Right lobe of liver (tissue), 6 donors: ENCODE data around the gene DDR2. TPM values are rescaled to one million over a fixed set of nuclear protein-coding genes. Genes with fewer than 3 reads are reported as not detected.

ENCODE experiments used
- ATAC-seq, 4 donors: fragments of 200-7000 bp; cut with Tn5 transposase; one replicate each; pipeline ENCODE4 v1.9.1; 2020; ENCODE audit warnings: mild to moderate bottlenecking in 4 of 4, moderate library complexity in 4 of 4
- DNase-seq, 3 donors: peaks; one replicate each; pipeline ENCODE4 v3.0.0-alpha.2; 2020
- H3K27ac ChIP-seq, 3 donors: fragments of 200-600 bp; one replicate each; pipeline ENCODE4 v1.8.0; 2022
- H3K27me3 ChIP-seq, 2 donors: fragments of 200-600 bp; one replicate each; pipeline ENCODE4 v1.8.0; 2022
- H3K36me3 ChIP-seq, 4 donors: fragments of 200-600 bp; sonication (generic) in 1 of 4; one replicate each; pipeline versions ENCODE4 v1.5.1 to v1.8.0; 2017 to 2022; ENCODE audit warnings: control low read depth in 1 of 4
- H3K4me1 ChIP-seq, 4 donors: fragments of 200-600 bp; sonication (generic) in 1 of 4; one replicate each; pipeline versions ENCODE4 v1.5.1 to v1.8.0; 2017 to 2022; ENCODE audit warnings: control low read depth in 1 of 4
- H3K4me3 ChIP-seq, 3 donors: fragments of 200-600 bp; one replicate each; pipeline ENCODE4 v1.8.0; 2022
- H3K9me3 ChIP-seq, 4 donors: fragments of 200-600 bp; sonication (generic) in 1 of 4; one replicate each; pipeline versions ENCODE4 v1.5.1 to v1.8.0; 2017 to 2022; ENCODE audit warnings: control low read depth in 1 of 4
- CTCF ChIP-seq, 4 donors: fragments of 200-600 bp in 3 of 4; fragments of 450-650 bp in 1 of 4; IDR thresholded peaks; one replicate each; pipeline versions ENCODE4 v1.5.1 to v1.8.0; 2016 to 2022; ENCODE audit warnings: antibody characterized with exemption in 4 of 4, mild to moderate bottlenecking in 2 of 4
- POLR2A ChIP-seq: fragments of 450-650 bp; IDR thresholded peaks from one replicate; pipeline ENCODE4 v1.6.1; 2017; ENCODE audit warnings: antibody characterized with exemption, mild to moderate bottlenecking
- WGBS: methylation state at CpG from one replicate; pipeline ENCODE4 v1.1.6; 2018; ENCODE audit warnings: low coverage, low lambda C conversion rate; ENCODE audit not compliant: insufficient coverage; ENCODE audit errors: missing lambda C conversion rate; 5-methylcytosine and 5-hydroxymethylcytosine counted together
- intact Hi-C, 2 donors: fragments of 100-400 bp; cut with DNase I; formaldehyde crosslinking; loops; one replicate each; pipeline versions ENCODE4 v1.11.2 to v1.14.1; 2022
- total RNA-seq, 6 experiments: library from RNA; depleted of rRNA in 2 of 6; stranded (reverse); fragments of >200 nt in 2 of 6; fragmentation: NEBNext Ultra II Directional in 3 of 6; extraction: Animal tissue kit (Norgen Biotek cat#: 25700) in 3 of 6; gene quantifications; one replicate each; pipeline versions ENCODE4 v1.1.0 to v1.2.4, GENCODE V29; 2016 to 2023
- donor health status: DM: no; HTN: yes; CAD: no.
- donor health status: DM: no; HTN: no; CAD: no.
- donor health status: DM: no; HTN: no; CAD: no.
- donor health status: DM: no; HTN: yes; CAD: no.
- donor health status: DM: no; HTN: yes; CAD: no.

The DDR2 gene
- total RNA-seq, 6 experiments from 2014 or later = 2.7 to 4.7 (median 3.1) TPM

DNA sequence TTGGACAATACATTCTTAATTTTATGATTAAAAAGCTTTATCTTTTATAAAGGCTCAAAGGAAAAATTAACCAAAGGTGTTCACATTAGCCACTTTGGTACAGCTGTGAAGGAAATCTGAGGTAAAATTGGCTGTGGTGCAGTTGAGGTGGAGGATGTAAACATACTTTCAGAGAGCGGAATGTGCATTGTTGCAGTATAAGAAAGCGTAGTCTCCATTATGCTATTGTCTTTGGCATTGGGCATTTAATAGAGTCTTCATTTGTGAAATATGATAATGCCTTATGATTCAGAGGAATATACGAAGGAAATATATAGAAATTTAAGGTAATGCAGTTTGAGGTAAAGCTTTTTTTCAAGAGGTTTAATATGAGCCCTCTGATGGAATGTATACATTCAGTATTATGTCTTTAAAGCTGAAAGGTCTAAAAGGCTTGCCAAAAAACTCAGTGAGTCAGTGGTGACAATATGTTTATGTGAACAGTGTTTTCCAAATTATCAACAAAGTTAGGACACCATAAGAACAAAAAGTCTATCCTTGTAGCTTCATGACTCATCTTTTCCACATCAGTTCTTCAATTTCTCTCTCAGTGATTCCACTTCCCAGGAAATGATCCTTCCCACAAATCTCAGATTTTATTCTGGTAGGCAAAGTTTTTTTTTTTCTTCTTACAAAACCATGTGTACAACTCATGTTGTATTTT, 26.9 kb upstream of the DDR2 start:
- DNase-seq (no peak), ATAC-seq (peak in 1 of 4 donors; percentile 52)
- TF ChIP-seq CTCF (IDR thresholded peaks at IDR 0.05) (no peak), POLR2A (no peak)
- Histone ChIP-seq H3K36me3 (peaks cover 0 to 9% (median 3%) of the 10 kb centered on the region in 4 donors), H3K27me3 (no peaks in the 10 kb centered on the region), H3K4me3 (no peak overlapping the region), H3K4me1 (no peaks in the 10 kb centered on the region), H3K9me3 (no peaks in the 10 kb centered on the region), H3K27ac (no peak overlapping the region)
- intact Hi-C loops = no loop called here
- 87% methylated on average over 3 of the region's 3 CpGs for WGBS

DNA sequence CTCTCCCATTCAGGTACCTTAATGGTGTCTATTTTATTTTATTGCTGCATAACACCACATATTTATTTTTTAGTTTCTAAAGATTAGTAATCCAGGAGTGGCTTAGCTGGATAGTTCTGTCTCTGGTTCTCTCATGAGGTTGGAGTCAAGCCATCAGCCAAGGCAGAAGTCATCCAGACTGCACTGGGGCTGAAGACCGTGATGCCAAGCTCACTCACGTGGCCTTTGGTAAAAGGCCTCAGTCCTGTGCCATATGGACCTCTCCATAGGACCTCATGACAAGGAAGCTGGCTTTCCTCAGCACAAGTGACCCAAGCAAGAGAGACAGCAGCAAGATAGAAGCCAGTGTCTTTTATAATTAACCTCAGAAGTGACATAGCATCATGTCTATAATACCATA, 23.0 kb upstream of the DDR2 start:
- H3K9me3 ChIP-seq = no peaks in the 10 kb centered on the region
- DNase-seq (no peak), ATAC-seq (no peak)
- H3K27ac ChIP-seq = no peak overlapping the region
- WGBS = 79% methylated on average over 2 of the region's 2 CpGs
- no peak overlapping the region for H3K4me3 ChIP-seq
- no peaks in the 10 kb centered on the region for H3K27me3 ChIP-seq
- intact Hi-C loops = no loop called here
- H3K4me1 ChIP-seq = peaks cover 0 to 25% (median 7%) of the 10 kb centered on the region in 4 donors
- no peaks in the 10 kb centered on the region for H3K36me3 ChIP-seq
- TF ChIP-seq POLR2A = no peak
- TF ChIP-seq CTCF (IDR thresholded peaks at IDR 0.05) = no peak

DNA sequence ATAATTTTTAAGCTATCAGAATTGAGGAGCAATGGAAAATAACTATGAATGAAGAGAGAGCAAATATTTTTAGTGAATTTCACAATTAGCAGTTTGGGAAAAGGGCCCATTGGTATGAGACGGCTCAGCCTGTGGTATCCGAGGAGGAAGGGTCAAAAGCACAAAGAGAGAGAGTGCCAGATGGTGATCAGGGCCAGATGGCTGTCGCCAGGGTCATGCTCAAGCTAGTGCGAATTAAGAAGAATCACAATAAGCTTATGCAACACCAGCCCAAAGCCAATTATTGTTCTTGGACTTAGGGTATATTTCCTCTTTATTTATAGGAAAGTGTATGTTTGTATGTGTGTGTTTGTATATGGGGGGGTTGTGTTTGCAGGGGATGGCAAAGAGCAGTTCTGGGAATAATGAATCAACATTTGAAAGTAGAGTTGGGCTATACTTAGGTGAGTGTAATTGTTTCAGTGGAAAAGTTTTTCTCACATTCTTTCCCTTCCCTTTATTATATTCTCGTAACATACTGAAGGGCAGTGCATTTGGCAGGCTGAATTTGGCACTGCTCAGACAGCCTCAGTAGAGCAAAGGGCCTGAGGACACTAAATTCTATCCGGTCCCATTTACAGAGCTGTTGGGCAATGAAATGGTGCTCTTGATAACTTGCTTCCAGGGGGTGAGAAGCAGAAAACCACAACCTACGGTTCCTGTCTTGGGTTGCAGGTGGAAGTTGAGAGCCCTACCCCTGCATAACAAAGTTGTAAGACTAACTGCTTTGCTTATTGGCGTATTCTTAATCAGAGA, 19.5 kb upstream of the DDR2 start:
- peak; percentile 86 to 92 (median 90) for ATAC-seq
- intact Hi-C loops = no loop called here
- peaks cover 0 to 25% (median 7%) of the 10 kb centered on the region in 4 donors for H3K4me1 ChIP-seq
- peaks cover 0 to 7% (median 3%) of the 10 kb centered on the region in 4 donors for H3K9me3 ChIP-seq
- DNase-seq = peak; percentile 57 to 85 (median 80)
- H3K36me3 ChIP-seq = no peaks in the 10 kb centered on the region
- peak overlapping the region; percentile 57 to 87 (median 60) for H3K27ac ChIP-seq
- H3K4me3 ChIP-seq = no peak overlapping the region
- WGBS = 15% methylated on average over 8 of the region's 8 CpGs
- TF ChIP-seq CTCF (IDR thresholded peaks at IDR 0.05) (peak in 1 of 4 donors; percentile 3), POLR2A (no peak)
- no peaks in the 10 kb centered on the region for H3K27me3 ChIP-seq

DNA sequence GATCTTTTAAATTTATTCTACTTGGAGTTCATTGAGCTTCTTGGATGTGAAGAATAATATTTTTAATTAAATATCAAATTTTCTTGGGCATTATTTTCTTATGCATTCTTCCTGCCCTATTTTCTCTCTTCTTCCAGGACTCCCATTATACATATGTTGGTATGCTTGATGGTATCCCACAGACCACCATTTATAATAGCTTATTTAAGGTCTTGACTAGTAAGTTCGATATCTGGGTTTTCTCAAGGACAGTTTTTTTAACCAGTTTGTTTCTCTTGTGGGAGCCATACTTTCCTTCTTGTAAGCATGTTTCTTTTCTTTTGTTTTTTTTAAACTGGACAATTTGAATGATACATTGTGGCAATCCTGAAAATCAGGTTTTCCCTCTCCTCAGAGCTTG, 15.4 kb upstream of the DDR2 start:
- ATAC-seq (no peak), DNase-seq (no peak)
- Histone ChIP-seq H3K27me3 (no peaks in the 10 kb centered on the region), H3K36me3 (peaks cover 0 to 2% (median 0%) of the 10 kb centered on the region in 4 donors), H3K4me1 (peaks cover 0 to 21% (median 7%) of the 10 kb centered on the region in 4 donors), H3K9me3 (peaks cover 0 to 10% (median 3%) of the 10 kb centered on the region in 4 donors), H3K27ac (no peak overlapping the region), H3K4me3 (no peak overlapping the region)
- TF ChIP-seq CTCF (IDR thresholded peaks at IDR 0.05) (no peak), POLR2A (no peak)
- WGBS = 90% methylated on average over 1 of the region's 1 CpG
- intact Hi-C loops = no loop called here
